BE2C (cell line): ENCODE measurements around the gene JARID2.

Experiments used
- DNase-seq: peaks from one replicate; pipeline ENCODE4 v3.0.0-alpha.2; 2020
- H3K27me3 ChIP-seq: fragments of 250-450 bp; sonication (Bioruptor Pico); 2 replicates; pipeline ENCODE4 v1.5.1; 2020; ENCODE audit warnings: mild to moderate bottlenecking
- H3K36me3 ChIP-seq: fragments of 250-450 bp; sonication (Bioruptor Pico); 2 replicates; pipeline ENCODE4 v1.5.1; 2020; ENCODE audit warnings: mild to moderate bottlenecking
- H3K4me1 ChIP-seq: fragments of 250-450 bp; sonication (Bioruptor Pico); 2 replicates; pipeline ENCODE4 v1.5.1; 2020
- H3K4me3 ChIP-seq: 2 replicates; pipeline ENCODE4 v1.5.1; 2011; ENCODE audit warnings: low read depth, low read length
- H3K9me3 ChIP-seq: fragments of 250-450 bp; sonication (Bioruptor Pico); 2 replicates; pipeline ENCODE4 v1.5.1; 2020
- CTCF ChIP-seq: IDR thresholded peaks from 2 replicates; pipeline ENCODE4 v1.5.1; 2012; ENCODE audit warnings: mild to moderate bottlenecking, low read depth, low read length

The JARID2 gene

DNA sequence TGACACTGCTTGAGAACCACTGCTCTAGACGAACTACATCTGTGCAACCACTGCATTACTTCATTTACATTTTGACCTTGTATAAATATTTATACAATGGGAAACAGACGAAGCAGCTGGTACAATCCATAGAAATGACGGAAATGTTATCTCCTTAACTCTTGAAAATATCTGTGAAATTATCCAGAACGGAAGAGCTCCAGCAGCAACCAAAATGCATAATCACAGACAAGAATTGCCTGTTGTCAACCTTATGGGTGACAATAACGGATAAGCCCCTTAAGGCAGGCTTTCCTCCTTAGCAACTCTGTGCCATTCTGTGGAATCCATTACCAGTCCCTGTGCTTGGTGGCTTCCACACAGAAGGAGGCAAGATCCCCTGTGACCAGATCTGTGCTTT lies 301.5 kb downstream of the JARID2 start:
- Histone ChIP-seq H3K27me3 (no peaks in the 10 kb centered on the region), H3K9me3 (no peaks in the 10 kb centered on the region), H3K4me1 (peaks cover 6% of the 10 kb centered on the region), H3K4me3 (no peak overlapping the region), H3K36me3 (no peaks in the 10 kb centered on the region)
- no peak for TF ChIP-seq CTCF
- DNase-seq: no peak

- Histone ChIP-seq H3K27me3 (no peaks in the 10 kb centered on the region), H3K9me3 (no peaks in the 10 kb centered on the region), H3K4me1 (peaks cover 6% of the 10 kb centered on the region), H3K36me3 (no peaks in the 10 kb centered on the region), H3K4me3 (no peak overlapping the region)
- TF ChIP-seq CTCF: no peak
- no peak for DNase-seq
These were observed 303.5 kb downstream of the JARID2 start for GRCh38 chr6:15549371-15549770.

DNA sequence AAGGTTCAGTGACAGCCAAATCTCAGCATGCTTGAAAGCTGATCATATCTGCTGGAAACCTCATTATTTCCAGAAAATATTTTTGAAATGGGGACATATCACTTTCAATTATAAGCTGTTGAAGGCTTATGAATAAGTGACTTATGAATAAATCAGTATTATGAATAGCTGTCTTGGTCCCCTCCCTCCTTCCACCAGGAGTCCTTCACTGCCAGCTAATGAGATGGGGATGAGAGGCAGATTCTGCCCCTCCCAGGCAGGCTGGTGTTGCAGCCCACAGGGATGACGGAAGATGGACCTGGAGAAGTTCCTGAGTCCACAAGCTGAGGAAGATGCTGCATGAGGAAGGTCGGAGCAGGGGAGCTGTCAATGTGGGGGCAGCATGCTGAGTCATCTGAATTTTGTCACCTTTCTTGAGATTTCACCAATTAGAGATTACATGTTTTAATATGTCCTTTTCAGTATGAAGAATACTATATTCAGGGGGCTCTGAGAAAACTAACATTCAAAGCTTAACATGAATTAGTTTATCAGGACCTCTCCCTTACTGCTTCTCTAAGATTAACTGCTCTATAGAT lies 304.8 kb downstream of the JARID2 start:
- TF ChIP-seq CTCF: no peak
- Histone ChIP-seq H3K4me3 (no peak overlapping the region), H3K36me3 (no peaks in the 10 kb centered on the region)

DNA sequence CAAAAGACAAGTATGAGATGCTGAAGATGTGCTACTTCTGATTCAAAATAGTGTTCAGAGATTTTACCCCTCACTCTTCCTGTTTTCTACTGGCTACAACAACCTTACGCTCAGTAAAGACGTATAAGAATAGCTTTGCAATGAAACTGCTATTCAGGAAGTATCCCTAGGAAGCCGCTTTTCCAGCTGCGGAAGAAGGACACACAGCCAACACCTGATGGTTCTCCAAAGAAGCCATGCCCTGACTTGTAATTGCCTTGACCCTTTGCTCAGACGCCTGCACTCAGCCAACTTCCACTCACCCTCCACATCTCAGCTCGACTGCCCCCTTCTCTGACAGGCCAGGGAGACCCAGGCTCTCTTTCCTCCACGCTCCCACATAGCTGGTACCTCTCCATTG lies 305.4 kb downstream of the JARID2 start:
- DNase-seq: no peak
- TF ChIP-seq CTCF: no peak
- Histone ChIP-seq H3K4me1 (peaks cover 6% of the 10 kb centered on the region), H3K36me3 (no peaks in the 10 kb centered on the region), H3K9me3 (no peaks in the 10 kb centered on the region; the same call in 1 of the 2 replicates), H3K27me3 (no peaks in the 10 kb centered on the region), H3K4me3 (no peak overlapping the region)

More for the DNA sequence above, 304.8 kb downstream of the JARID2 start:
- Histone ChIP-seq H3K9me3 (no peaks in the 10 kb centered on the region; the same call in 1 of the 2 replicates), H3K27me3 (no peaks in the 10 kb centered on the region), H3K4me1 (peaks cover 6% of the 10 kb centered on the region)
- no peak for DNase-seq

GRCh38 chr6:15551798-15552197 lies 305.9 kb downstream of the JARID2 start:
- H3K36me3 ChIP-seq: no peaks in the 10 kb centered on the region
- H3K27me3 ChIP-seq: no peaks in the 10 kb centered on the region
- no peak overlapping the region for H3K4me3 ChIP-seq
- peak; percentile 53 for DNase-seq
- no peak for TF ChIP-seq CTCF
- H3K4me1 ChIP-seq: peaks cover 8% of the 10 kb centered on the region
- H3K9me3 ChIP-seq: no peaks in the 10 kb centered on the region; the same call in 1 of the 2 replicates

- TF ChIP-seq CTCF: no peak
- H3K9me3 ChIP-seq: no peaks in the 10 kb centered on the region; the same call in 1 of the 2 replicates
- no peaks in the 10 kb centered on the region for H3K27me3 ChIP-seq
- H3K4me3 ChIP-seq: no peak overlapping the region
- H3K36me3 ChIP-seq: no peaks in the 10 kb centered on the region
- no peak for DNase-seq
- H3K4me1 ChIP-seq: peaks cover 10% of the 10 kb centered on the region
These were observed 307.2 kb downstream of the JARID2 start for GRCh38 chr6:15553031-15553430.
